ENCODE data around the gene AFAP1L1.
"Not testable (repeated sequence)": the region's sequence is repeated elsewhere in the genome, so short reads cannot be mapped to it uniquely, and the experiment has no call there.

Gene AFAP1L1

DNA sequence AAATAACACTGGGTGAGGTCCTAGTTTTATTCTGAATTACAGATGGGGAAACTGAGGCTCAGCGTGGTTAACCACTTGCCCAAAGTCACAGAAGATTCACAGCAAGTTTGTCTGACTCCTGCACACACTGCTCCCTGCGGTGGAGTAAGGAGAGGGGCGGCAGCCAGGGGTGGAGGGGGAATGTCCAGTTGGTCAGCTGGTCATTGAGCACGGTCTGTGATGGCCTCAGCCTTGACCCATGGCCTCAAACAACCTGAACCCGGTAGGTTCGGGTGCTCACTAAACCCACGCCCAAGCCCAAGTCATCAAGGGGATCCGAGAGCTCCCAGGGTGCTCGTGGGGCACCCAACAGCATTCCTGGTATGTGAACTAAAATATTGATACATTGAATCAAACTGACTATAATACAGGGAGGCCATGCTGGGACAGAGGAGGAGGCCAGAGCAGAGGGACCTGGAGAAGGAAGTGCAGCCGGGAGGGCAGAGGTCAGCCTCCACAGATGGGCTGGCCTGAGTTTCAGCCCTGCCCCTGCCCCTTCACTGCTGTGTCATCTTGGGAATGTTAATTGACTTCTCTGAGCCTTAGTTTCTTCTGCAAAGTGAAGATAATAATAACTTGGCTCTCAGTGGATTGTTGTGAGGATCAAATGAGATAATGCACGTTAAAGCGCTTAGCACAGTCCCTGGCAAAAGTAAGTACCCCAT, 111.0 kb downstream of the AFAP1L1 start:
- no peaks in the 10 kb centered on the region for H3K9me3 Mint-ChIP-seq (ENCODE audit: low read depth)
- no peak overlapping the region for H3K27ac Mint-ChIP-seq
- peaks cover 2% of the 10 kb centered on the region for H3K27me3 Mint-ChIP-seq
- no peaks in the 10 kb centered on the region for H3K4me1 Mint-ChIP-seq (ENCODE audit: low read depth)
- H3K4me3 Mint-ChIP-seq = no peak overlapping the region
- H3K36me3 Mint-ChIP-seq = no peaks in the 10 kb centered on the region

DNA sequence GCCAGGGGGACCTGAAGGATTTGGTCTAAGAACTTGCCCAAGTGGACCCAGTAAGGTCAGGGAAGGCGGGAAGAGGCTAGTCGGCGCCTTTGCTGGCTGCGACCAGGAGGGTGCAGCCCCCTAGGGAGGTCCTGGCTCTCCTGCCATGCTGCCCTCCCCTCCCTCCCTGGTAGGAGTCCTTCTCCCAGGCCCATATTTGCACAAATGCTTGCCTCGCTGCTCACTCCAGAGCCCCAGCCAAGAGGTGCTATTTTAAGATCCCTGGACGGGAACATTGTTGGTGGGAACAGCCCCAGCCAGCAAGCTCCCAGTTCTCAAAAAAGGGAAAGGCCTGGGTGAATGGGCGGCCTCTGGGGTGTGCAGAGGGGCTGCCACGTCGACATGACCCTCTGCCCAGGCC, 111.7 kb downstream of the AFAP1L1 start:
- H3K4me3 Mint-ChIP-seq = no peak overlapping the region
- H3K36me3 Mint-ChIP-seq = no peaks in the 10 kb centered on the region
- no peaks in the 10 kb centered on the region for H3K9me3 Mint-ChIP-seq (ENCODE audit: low read depth)
- no peaks in the 10 kb centered on the region for H3K4me1 Mint-ChIP-seq (ENCODE audit: low read depth)
- H3K27ac Mint-ChIP-seq = no peak overlapping the region
- H3K27me3 Mint-ChIP-seq = peaks cover 2% of the 10 kb centered on the region

DNA sequence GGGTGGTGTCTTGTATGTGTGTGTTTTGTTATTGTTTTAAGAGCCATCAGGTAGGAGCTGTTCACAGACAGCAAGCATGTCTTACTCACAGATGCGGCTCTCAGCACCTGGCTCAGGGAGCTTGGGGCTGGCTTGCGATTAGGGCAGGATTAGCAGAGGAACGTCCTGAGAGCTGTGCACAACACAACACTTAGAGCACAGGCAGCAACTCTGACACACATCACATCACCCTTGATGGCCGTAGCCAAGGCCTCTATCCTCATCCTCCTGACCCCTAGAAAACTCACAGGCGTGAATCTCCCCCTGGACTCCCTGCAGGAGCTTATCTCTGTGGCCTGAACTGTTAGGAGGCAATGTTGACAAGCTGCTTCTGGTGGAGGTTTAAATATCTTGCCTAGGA, 114.5 kb downstream of the AFAP1L1 start:
- no peaks in the 10 kb centered on the region for H3K36me3 Mint-ChIP-seq
- H3K9me3 Mint-ChIP-seq (ENCODE audit: low read depth) = no peaks in the 10 kb centered on the region
- no peaks in the 10 kb centered on the region for H3K27me3 Mint-ChIP-seq
- no peak overlapping the region for H3K4me3 Mint-ChIP-seq
- no peaks in the 10 kb centered on the region for H3K4me1 Mint-ChIP-seq (ENCODE audit: low read depth)
- no peak overlapping the region for H3K27ac Mint-ChIP-seq

DNA sequence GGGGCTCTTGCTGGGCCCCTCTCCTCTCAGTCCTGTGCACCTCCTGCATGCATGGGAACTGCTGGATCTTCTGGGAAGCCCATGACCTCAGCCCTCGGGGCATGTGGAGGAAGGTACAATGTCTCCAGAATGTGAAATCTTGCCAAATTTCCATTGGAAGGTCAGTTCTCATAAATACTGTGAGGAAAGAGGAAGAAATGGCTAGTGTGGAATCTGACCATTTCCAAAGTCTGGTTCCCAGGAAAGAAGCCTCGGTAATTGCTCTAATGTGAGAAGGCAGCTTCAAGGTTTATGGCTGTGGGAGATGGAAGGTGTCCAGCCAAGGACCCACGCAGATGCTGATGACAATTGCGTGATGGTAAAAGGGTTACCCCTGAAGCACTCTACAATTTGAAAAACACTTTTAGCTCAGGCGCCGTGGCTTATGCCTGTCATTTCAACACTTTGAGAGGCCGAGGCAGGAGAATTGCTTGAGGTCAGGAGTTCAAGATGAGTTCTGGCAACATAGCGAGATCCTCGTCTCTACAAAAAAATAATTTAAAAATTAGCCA, 115.5 kb downstream of the AFAP1L1 start:
- no peaks in the 10 kb centered on the region for H3K4me1 Mint-ChIP-seq (ENCODE audit: low read depth)
- H3K27ac Mint-ChIP-seq = no peak overlapping the region
- H3K36me3 Mint-ChIP-seq = no peaks in the 10 kb centered on the region
- no peaks in the 10 kb centered on the region for H3K9me3 Mint-ChIP-seq (ENCODE audit: low read depth)
- no peak overlapping the region for H3K4me3 Mint-ChIP-seq
- H3K27me3 Mint-ChIP-seq = no peaks in the 10 kb centered on the region

DNA sequence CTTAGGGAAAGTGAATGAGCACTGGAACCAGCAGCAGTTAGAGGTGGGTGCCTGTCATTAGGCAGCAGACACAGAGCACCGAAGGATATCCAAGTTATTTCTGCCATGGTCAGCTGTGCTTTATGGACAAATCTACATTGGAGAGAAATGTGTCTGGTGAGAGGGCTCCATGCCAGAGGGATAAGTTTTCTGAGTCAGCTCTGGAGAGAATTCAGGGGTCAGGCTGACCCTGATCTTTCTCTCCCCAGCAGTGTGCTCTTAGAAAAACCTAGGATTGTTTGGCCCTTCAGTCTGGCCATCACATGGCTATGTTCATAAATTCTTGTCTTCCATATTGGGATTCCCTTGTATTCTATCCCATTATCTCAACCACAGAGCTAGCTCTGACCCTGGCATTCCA, 116.3 kb downstream of the AFAP1L1 start:
- Mint-ChIP-seq H3K9me3 (ENCODE audit: low read depth) (no peaks in the 10 kb centered on the region), H3K27ac (no peak overlapping the region), H3K36me3 (no peaks in the 10 kb centered on the region), H3K27me3 (no peaks in the 10 kb centered on the region), H3K4me3 (no peak overlapping the region), H3K4me1 (ENCODE audit: low read depth) (no peaks in the 10 kb centered on the region)

DNA sequence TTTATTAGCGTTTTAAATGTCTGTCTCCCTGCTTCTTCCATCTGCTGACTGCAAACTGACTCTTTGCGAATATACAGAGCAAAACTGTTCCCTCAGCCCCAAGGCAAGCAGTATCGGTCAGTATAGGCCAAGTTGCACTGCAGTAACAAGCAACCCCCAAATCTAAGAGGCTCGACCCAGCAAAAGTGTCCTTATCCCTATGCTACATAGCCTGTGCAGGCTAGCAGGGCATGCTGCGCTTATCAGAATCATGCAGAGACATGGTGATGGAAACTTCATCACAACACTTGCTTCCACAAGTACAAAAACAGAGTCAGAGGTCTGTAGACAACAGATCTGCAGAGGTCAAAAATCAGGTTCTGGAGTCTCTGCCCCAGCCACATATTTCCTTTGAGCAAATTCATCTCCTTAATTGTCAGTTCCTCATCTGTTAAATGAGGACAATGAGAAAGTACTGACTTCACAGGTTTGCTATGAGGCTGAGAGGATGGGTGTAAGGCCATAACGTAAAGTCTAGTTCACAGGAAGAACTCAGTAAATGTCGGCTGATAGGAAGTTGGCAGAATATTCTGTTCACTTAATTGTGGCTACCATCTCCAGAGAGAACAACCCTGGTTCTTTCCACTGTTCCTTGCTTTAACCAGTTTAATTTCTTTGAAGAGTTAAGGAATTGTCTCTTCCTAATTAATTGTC, 117.0 kb downstream of the AFAP1L1 start:
- H3K9me3 Mint-ChIP-seq (ENCODE audit: low read depth) = no peaks in the 10 kb centered on the region
- no peak overlapping the region for H3K27ac Mint-ChIP-seq
- no peak overlapping the region for H3K4me3 Mint-ChIP-seq
- H3K27me3 Mint-ChIP-seq = no peaks in the 10 kb centered on the region
- H3K4me1 Mint-ChIP-seq (ENCODE audit: low read depth) = no peaks in the 10 kb centered on the region
- H3K36me3 Mint-ChIP-seq = no peaks in the 10 kb centered on the region

DNA sequence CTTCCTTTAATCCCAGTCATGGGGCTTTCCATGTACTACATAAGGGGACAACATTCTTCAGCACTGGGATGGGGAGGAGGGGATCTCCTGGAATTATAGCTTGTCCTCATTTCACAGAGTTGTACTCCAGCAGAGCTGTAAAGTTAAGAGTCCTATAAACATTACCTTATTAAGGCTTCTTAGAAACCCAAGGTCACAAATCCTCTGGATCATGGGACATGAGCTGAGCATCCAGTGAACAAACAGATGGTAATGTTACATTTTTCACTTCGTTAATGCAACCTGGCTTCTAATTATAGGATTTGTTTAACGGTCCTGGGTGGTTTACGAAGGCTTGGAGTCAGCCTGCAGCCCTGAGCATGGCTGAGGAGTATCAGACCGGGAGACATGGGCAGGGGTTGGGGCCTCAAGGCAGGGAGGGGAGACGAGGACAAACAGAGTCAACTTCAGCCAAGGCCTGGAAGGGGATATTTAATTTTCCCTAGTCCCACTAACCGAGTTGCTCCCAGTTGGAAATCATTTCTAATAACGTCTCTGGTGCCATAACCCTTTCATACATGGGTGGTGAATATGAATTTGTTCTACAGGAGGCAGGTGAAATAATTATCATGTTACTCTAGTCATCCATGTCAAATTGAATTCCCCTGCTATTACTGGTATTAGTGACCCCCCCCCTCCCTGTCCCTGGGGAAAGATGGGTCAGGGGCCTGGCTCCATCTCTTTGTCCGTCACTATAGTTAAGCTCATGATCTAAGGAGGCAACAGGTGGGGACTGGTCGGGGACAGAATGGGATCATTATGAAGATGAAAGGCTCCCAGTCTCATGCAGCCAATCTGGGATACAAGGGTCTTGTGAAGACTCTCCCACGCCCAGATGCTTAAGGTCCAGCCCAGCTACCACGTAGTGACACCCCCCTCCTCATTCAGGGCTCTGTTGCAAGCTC, 118.2 kb downstream of the AFAP1L1 start:
- Mint-ChIP-seq H3K27ac (no peak overlapping the region), H3K4me3 (no peak overlapping the region), H3K9me3 (ENCODE audit: low read depth) (no peaks in the 10 kb centered on the region), H3K4me1 (ENCODE audit: low read depth) (no peaks in the 10 kb centered on the region), H3K27me3 (no peaks in the 10 kb centered on the region), H3K36me3 (no peaks in the 10 kb centered on the region)

DNA sequence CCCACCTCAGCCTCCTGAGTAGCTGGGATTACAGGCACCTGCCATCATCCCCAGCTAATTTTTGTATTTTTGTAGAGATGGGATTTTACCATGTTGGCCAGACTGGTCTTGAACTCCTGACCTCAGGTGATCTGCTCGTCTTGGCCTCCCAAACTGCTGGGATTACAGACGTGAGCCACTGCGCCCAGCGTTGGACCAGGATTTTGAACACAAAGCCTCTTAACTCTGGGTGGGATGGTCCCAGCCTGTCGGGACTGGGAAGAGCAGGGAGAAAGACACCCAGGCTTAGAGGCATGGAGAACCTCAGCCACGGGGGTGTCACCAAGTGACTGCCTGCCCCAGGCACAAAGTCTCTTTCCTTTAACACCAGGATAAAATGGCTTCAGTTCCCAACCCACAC, 119.4 kb downstream of the AFAP1L1 start:
- not testable (repeated sequence) for H3K4me1 Mint-ChIP-seq (ENCODE audit: low read depth); H3K27me3 Mint-ChIP-seq; H3K36me3 Mint-ChIP-seq; H3K9me3 Mint-ChIP-seq (ENCODE audit: low read depth); H3K27ac Mint-ChIP-seq; H3K4me3 Mint-ChIP-seq

Measured in activated naive CD8-positive, alpha-beta T cell (primary cell).